PFSK-1 (cell line): ENCODE measurements around the gene MBLAC1.
A peak's percentile ranks its signal among the peaks of the same experiment; 100 is the strongest.

Experiments used
- FOXP2 ChIP-seq: optimal IDR thresholded peaks from 2 replicates; pipeline ENCODE3; 2011; ENCODE audit warnings: borderline replicate concordance, control low read depth, inconsistent platforms; ENCODE audit not compliant: insufficient read depth; ENCODE audit errors: extremely low read length, extremely low read depth
- POLR2AphosphoS5 ChIP-seq: IDR thresholded peaks from 2 replicates; pipeline ENCODE4 v1.6.1; 2012; ENCODE audit warnings: low read depth, mild to moderate bottlenecking, control low read depth, low read length, moderate library complexity
- SIN3A ChIP-seq: IDR thresholded peaks from 2 replicates; pipeline ENCODE4 v1.6.1; 2012; ENCODE audit warnings: mild to moderate bottlenecking, low read length, moderate library complexity, borderline replicate concordance; ENCODE audit not compliant: insufficient read depth
- TAF1 ChIP-seq: IDR thresholded peaks from 2 replicates; pipeline ENCODE4 v1.6.1; 2012; ENCODE audit warnings: low read length, control low read depth, borderline replicate concordance; ENCODE audit not compliant: insufficient read depth
- TF ChIP-seq, protein P1 (sequence below), 2 experiments: IDR thresholded peaks; 2 replicates each; pipeline versions ENCODE4 v1.6.1 to v1.8.0; 2011 to 2012; ENCODE audit warnings: low read depth in 2 of 2, low read length in 2 of 2, control low read depth in 1 of 2, inconsistent platforms in 1 of 2, mild to moderate bottlenecking in 1 of 2, moderate library complexity in 1 of 2; ENCODE audit not compliant: insufficient read depth in 1 of 2

The MBLAC1 gene

DNA sequence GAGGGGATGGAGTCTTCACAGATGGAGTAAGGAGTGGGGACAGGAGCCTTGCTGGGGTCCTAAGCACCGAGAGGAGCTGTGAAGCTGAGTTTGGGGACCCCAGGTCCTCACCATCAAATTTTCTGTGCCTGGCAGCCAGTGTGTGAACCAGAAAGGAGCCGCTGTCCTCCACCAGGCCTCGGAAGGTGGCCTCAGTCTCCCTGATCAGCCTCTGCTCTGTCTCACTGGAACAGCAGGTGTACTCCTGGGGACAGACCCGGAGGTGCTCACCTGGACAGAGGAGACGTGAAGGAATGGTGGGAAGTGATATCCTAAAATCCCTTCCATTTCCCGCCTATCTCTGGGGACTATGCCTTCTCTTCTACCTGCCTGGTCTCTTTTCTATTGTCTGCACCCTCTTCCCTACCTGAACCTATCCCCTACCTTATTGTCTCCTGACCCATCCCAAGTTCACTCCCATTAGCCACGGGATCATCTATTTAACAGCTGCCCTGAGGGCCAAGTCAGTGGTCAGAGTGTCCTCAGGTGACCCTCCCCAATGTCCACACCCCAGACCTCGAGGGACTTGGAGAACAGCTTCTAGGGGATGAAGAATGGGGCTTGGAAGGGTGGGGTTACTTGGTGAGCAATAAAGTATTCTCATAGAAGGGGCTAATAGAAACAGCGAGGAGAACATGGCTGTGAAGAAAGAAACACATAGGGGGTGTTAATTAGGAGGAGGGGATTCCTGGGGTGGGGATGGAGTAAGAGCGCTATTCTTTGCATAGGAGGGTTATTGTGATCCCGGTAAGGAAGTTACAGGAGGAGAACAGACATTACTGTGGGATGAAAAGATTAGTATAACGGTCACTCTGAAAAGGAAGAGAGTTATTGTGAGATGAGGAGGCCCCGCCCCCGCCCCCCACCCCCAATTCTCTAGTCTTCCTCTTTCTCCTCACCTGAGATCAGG, 49.6 kb downstream of the MBLAC1 start:
- TF ChIP-seq FOXP2 (no peak), POLR2AphosphoS5 (no peak), TAF1 (no peak), SIN3A (no peak)
- TF ChIP-seq, protein P1, sequence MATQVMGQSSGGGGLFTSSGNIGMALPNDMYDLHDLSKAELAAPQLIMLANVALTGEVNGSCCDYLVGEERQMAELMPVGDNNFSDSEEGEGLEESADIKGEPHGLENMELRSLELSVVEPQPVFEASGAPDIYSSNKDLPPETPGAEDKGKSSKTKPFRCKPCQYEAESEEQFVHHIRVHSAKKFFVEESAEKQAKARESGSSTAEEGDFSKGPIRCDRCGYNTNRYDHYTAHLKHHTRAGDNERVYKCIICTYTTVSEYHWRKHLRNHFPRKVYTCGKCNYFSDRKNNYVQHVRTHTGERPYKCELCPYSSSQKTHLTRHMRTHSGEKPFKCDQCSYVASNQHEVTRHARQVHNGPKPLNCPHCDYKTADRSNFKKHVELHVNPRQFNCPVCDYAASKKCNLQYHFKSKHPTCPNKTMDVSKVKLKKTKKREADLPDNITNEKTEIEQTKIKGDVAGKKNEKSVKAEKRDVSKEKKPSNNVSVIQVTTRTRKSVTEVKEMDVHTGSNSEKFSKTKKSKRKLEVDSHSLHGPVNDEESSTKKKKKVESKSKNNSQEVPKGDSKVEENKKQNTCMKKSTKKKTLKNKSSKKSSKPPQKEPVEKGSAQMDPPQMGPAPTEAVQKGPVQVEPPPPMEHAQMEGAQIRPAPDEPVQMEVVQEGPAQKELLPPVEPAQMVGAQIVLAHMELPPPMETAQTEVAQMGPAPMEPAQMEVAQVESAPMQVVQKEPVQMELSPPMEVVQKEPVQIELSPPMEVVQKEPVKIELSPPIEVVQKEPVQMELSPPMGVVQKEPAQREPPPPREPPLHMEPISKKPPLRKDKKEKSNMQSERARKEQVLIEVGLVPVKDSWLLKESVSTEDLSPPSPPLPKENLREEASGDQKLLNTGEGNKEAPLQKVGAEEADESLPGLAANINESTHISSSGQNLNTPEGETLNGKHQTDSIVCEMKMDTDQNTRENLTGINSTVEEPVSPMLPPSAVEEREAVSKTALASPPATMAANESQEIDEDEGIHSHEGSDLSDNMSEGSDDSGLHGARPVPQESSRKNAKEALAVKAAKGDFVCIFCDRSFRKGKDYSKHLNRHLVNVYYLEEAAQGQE (IDR thresholded peaks at IDR 0.05; ENCODE audit: insufficient read depth in 1 of 2, low read depth in 2 of 2, low read length in 2 of 2), result no peak

DNA sequence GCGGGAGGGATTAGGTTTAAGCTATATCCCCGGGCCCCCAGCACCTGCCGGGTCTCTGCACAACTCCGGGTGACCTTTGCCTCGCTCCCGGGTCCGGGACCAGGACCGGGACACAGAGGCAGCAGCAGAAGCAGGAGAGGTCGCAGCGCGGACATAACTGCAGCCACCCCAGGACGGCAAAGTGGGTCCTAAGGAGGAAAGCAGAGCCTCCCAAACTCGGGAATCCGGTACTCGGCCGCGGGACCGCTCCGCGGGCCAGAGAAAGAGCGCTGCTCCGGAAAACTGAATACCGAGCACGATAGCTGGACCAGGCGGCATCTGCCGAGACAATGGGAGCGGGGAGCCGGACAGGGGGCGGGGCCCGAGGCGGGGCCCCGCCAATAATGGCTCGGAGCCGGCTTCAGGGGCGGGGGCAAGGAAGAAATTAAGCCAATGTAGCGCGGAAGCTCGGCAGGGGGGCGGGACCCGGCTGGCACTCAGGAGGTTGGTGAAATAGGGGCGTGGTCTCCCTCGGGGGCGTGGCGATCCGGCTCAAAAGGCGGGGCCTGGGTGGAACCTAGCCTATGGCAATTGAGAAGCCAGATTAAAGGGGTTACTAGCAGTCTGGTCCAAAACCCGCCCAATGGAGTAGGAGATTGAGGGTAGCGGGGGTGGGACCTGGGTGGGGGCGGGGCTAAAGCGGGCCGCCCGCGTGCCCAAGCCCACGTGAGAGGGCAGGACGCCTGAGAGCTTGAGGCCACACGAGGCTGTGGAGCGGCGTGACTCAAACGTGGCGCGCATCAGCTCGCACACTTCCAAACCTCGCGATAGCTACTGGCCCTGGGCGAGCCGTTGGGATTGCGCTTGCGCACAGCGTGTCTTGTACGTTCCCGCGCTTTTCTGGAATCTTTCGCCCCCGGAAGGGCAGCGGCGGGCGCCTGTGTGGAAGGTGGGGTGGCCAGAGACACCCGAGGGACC, 50.6 kb downstream of the MBLAC1 start, which contains the start of the genes GPC2 and STAG3:
TSS of gene GPC2 (minus strand) at position 337 of the 957 bp plus-strand sequence. CDS start at position 155, 182 bp downstream.
TSS of gene STAG3 (plus strand) at position 874 of the 957 bp plus-strand sequence. CDS start 2,639 bp downstream, outside the sequence.
- TF ChIP-seq FOXP2, result no peak
- TF ChIP-seq POLR2AphosphoS5, result peak; percentile 68; the same call in 1 of the 2 replicates
- 0 out of 2 replicates have a peak, but pooled peaks have one; percentile 38 for TF ChIP-seq TAF1
- TF ChIP-seq, protein P1 (IDR thresholded peaks at IDR 0.05; ENCODE audit: insufficient read depth in 1 of 2, low read depth in 2 of 2, low read length in 2 of 2), result no peak
- TF ChIP-seq SIN3A, result no peak
